Naive thymus-derived CD4-positive, alpha-beta T cell (primary cell): ENCODE results near the gene FAM210B. TPM values are rescaled to one million over a fixed set of nuclear protein-coding genes. Genes with fewer than 3 reads are reported as not detected.

Source experiments
- ATAC-seq: fragments of 150-1000 bp; cut with Tn5 transposase; 2 replicates; pipeline ENCODE4 v1.10.0; 2021; ENCODE audit warnings: mild to moderate bottlenecking, moderate library complexity
- CTCF ChIA-PET: fragments of 350-600 bp; sonication (Branson Sonifier 250); formaldehyde crosslinking; loops from one replicate; lab custom pipeline; 2021; ENCODE audit warnings: antibody characterized with exemption; lab: Charles Lee
- POLR2A ChIA-PET: fragments of 350-600 bp; sonication (Branson Sonifier 250); formaldehyde crosslinking; loops from one replicate; lab custom pipeline; 2021; ENCODE audit warnings: antibody characterized with exemption, inconsistent platforms; lab: Charles Lee
- DNase-seq, 9 donors: peaks; one replicate each; pipeline versions ENCODE4 v3.0.0 to v3.0.0-alpha.2; 2020 to 2022; ENCODE audit warnings: mixed read lengths in 1 of 9
- H3K27ac ChIP-seq: one replicate; pipeline ENCODE4 v1.7.0; 2013; ENCODE audit warnings: mild to moderate bottlenecking, low read depth, low read length, moderate library complexity
- H3K27me3 ChIP-seq, 2 donors: one replicate each; pipeline ENCODE4 v1.7.0; 2013; ENCODE audit warnings: low read length in 2 of 2, mild to moderate bottlenecking in 2 of 2, moderate library complexity in 2 of 2; ENCODE audit not compliant: control insufficient read depth in 2 of 2, insufficient read depth in 2 of 2
- H3K36me3 ChIP-seq, 3 experiments: 1 replicate in 2 of 3; 2 replicates in 1 of 3; pipeline ENCODE4 v1.7.0; 2013; ENCODE audit warnings: low read length in 3 of 3, mild to moderate bottlenecking in 3 of 3, moderate library complexity in 1 of 3; ENCODE audit not compliant: insufficient read depth in 3 of 3, control insufficient read depth in 2 of 3
- H3K4me1 ChIP-seq, 2 donors: one replicate each; pipeline ENCODE4 v1.7.0; 2013; ENCODE audit warnings: low read length in 2 of 2, mild to moderate bottlenecking in 2 of 2, moderate library complexity in 1 of 2; ENCODE audit not compliant: control insufficient read depth in 2 of 2, insufficient read depth in 2 of 2
- H3K4me3 ChIP-seq: 2 replicates; pipeline ENCODE4 v1.7.0; 2013; ENCODE audit warnings: mild to moderate bottlenecking, low read length
- H3K9me3 ChIP-seq, 3 experiments: 1 replicate in 2 of 3; 2 replicates in 1 of 3; pipeline ENCODE4 v1.7.0; 2013; ENCODE audit warnings: low read length in 3 of 3; ENCODE audit not compliant: control insufficient read depth in 2 of 3
- H3K27ac Mint-ChIP-seq, 9 donors: one replicate each; pipeline ENCODE4 v1.8.0; 2020 to 2022; ENCODE audit warnings: mixed read lengths in 9 of 9, mild to moderate bottlenecking in 8 of 9, moderate library complexity in 5 of 9, inconsistent platforms in 2 of 9
- H3K27me3 Mint-ChIP-seq, 5 donors: one replicate each; pipeline ENCODE4 v1.8.0; 2021 to 2022; ENCODE audit warnings: mixed read lengths in 5 of 5, mild to moderate bottlenecking in 1 of 5
- H3K36me3 Mint-ChIP-seq, 5 donors: one replicate each; pipeline ENCODE4 v1.8.0; 2020 to 2022; ENCODE audit warnings: mixed read lengths in 5 of 5, mild to moderate bottlenecking in 3 of 5, inconsistent platforms in 1 of 5
- H3K4me1 Mint-ChIP-seq, 7 donors: one replicate each; pipeline ENCODE4 v1.8.0; 2020 to 2022; ENCODE audit warnings: mixed read lengths in 7 of 7, mild to moderate bottlenecking in 3 of 7, inconsistent platforms in 1 of 7
- H3K4me3 Mint-ChIP-seq, 10 donors: one replicate each; pipeline ENCODE4 v1.8.0; 2020 to 2022; ENCODE audit warnings: mild to moderate bottlenecking in 10 of 10, mixed read lengths in 10 of 10, moderate library complexity in 6 of 10, inconsistent platforms in 2 of 10
- H3K9me3 Mint-ChIP-seq, 11 donors: one replicate each; pipeline ENCODE4 v1.8.0; 2020 to 2022; ENCODE audit warnings: mixed read lengths in 11 of 11, mild to moderate bottlenecking in 4 of 11, inconsistent platforms in 1 of 11, moderate library complexity in 1 of 11
- intact Hi-C, 2 donors: fragments of 100-400 bp; cut with micrococcal nuclease; formaldehyde crosslinking; loops; one replicate each; pipeline ENCODE4 v1.15.1; 2023
- polyA plus RNA-seq, 2 donors: library from polyadenylated mRNA; unstranded; fragments of 300-500 nt; fragmentation: Illumina TruSeq; gene quantifications; one replicate each; pipeline ENCODE4 v1.2.3, GENCODE V29; 2021
- total RNA-seq, 6 experiments: library from RNA in 5 of 6; stranded (reverse) in 5 of 6; gene quantifications; 1 replicate in 5 of 6; 2 replicates in 1 of 6; pipeline ENCODE4 v1.2.3 and lab custom pipeline; 2021 to 2026

The FAM210B gene
- total and polyA plus RNA-seq, 7 experiments from 2014 or later = 8.1 to 43.2 (median 30.6) TPM

DNA sequence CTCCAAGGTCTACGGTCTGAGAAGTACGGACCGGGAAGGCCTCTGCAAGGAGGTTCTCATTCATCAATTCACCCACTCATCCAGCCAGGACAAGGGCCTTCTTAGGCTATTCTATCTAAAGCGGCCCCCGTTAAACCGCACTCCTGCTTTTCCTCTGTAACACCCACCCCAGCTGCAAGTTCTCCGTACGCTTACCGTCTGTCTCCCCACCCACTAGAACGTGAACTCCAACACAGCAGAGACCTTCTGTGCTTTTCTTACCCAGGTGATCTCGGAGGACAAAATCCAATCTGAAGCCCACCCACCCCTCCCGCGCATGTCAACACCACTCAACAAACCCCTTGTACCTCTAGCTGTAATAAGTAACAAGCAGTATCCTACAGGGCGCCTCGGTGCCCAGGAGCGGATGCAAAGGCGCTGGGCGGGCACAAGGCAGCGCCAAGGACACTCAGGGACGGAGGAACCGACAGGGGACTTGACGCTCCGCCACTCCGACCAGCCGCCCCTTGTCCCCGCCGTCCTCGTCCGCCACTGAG lies 32.9 kb downstream of the FAM210B start:
- no peak overlapping the region for H3K4me3 Mint-ChIP-seq
- intact Hi-C loops = loop anchor here (1.0 kb wide), 5 partner anchors 9 to 77 kb away; partner anchors contain the start of genes CASS4 (in 2 of the 2), FAM210B (in 2 of the 2) and RTF2 (in 2 of the 2)
- CTCF ChIA-PET = no interaction called here
- no peaks in the 10 kb centered on the region for H3K27me3 Mint-ChIP-seq
- H3K4me1 Mint-ChIP-seq = peaks cover 8 to 51% (median 31%) of the 10 kb centered on the region in 7 donors
- Histone ChIP-seq H3K4me3 (peak overlapping the region; percentile 92), H3K27me3 (no peaks in the 10 kb centered on the region), H3K4me1 (peaks cover 17 to 19% of the 10 kb centered on the region in 2 donors), H3K36me3 (peaks cover 0 to 19% (median 2%) of the 10 kb centered on the region in 3 experiments), H3K27ac (peak overlapping the region; percentile 83), H3K9me3 (no peaks in the 10 kb centered on the region)
- ATAC-seq (peak; percentile 15), DNase-seq (no peak)
- peaks cover 4 to 32% (median 12%) of the 10 kb centered on the region in 5 donors for H3K36me3 Mint-ChIP-seq
- H3K9me3 Mint-ChIP-seq = no peaks in the 10 kb centered on the region
- POLR2A ChIA-PET = interaction anchor here (0.6 to 2.8 kb wide), 10 partner anchors 10 to 1001 kb away, joined by 3 to 27 read pairs (median 6); partner anchors contain the start of genes CASS4, FAM210B and RTF2
- H3K27ac Mint-ChIP-seq = no peak overlapping the region

DNA sequence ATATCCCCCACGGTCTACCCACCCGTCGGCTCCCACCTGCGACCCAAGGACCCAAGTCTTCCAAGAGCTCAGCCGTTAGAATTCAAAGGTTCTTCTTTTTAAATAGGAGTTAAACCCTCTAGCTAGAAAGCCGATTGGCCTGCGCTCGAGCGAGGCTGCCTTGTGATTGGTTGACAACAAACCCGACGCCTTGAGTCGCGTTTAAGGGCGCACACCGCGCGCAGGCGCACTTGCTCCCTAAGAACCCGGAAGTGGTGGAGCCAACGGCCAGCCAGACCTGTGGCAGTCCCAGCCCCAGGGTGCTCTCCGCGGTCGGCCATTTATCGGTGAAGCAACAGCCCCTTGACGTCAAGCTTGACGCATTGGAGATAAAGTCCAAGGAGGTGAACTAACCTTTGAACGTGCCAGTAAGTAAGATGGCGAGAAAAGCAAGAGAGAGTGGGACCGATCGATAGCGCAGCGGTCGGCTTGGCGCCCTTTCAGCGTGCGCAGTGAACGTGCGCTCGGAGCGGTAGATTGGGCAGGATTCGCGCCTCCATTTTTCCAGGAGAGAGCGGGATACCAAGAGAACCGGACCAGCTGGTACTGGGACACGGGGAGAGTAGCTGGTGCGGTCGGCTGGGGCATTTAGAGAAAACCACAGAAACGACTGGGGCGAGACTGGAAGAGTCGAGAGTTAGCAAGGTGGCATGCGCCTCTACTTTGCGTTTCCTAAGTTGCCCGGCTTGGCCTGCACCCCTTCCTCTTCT lies 33.5 kb downstream of the FAM210B start, which contains the start of the genes AURKA and CSTF1:
Gene AURKA (minus strand): TSS at position 84 of the 749 bp plus-strand sequence. CDS start 4,018 bp downstream, outside the sequence.
Gene CSTF1 (plus strand): TSS at position 514 of the 749 bp plus-strand sequence. CDS start 2,908 bp downstream, outside the sequence.
- peak; percentile 92 for ATAC-seq
- H3K4me1 ChIP-seq = peaks cover 17 to 19% of the 10 kb centered on the region in 2 donors
- Mint-ChIP-seq H3K4me3 (peak within 1 kb of the TSS in 3 of 10 donors; percentile 52 to 82 (median 69)), H3K27ac (peak within 1 kb of the TSS in 4 of 9 donors; percentile 2 to 91 (median 32)), H3K27me3 (no peaks in the 10 kb centered on the region), H3K4me1 (peaks cover 8 to 51% (median 31%) of the 10 kb centered on the region in 7 donors), H3K9me3 (no peaks in the 10 kb centered on the region), H3K36me3 (peaks cover 6 to 35% (median 16%) of the 10 kb centered on the region in 5 donors)
- peak within 1 kb of the TSS; percentile 92 for H3K4me3 ChIP-seq
- H3K9me3 ChIP-seq = no peaks in the 10 kb centered on the region
- H3K27ac ChIP-seq = peak within 1 kb of the TSS; percentile 83
- no peaks in the 10 kb centered on the region for H3K27me3 ChIP-seq
- intact Hi-C loops = loop anchor here (1.0 kb wide), 5 partner anchors 8 to 76 kb away; partner anchors contain the start of genes CASS4 (in 2 of the 2), FAM210B (in 2 of the 2) and RTF2 (in 2 of the 2)
- ChIA-PET CTCF (interaction anchor here (1.2 kb wide), 1 partner anchor 14 kb away, joined by 5 read pairs; no protein-coding TSS in a partner anchor), POLR2A (interaction anchor here (0.5 to 2.8 kb wide), 13 partner anchors 11 to 1000 kb away, joined by 3 to 27 read pairs (median 5); partner anchors contain the start of genes CASS4, FAM210B and RTF2)
- peak; percentile 98 to 99 (median 99) for DNase-seq
- peaks cover 6 to 26% (median 8%) of the 10 kb centered on the region in 3 experiments for H3K36me3 ChIP-seq

- no peaks in the 10 kb centered on the region for H3K27me3 ChIP-seq
- DNase-seq (peak in 7 of 9 donors; percentile 27 to 56 (median 44)), ATAC-seq (peak; percentile 3)
- Mint-ChIP-seq H3K27me3 (no peaks in the 10 kb centered on the region), H3K36me3 (peaks cover 6 to 40% (median 19%) of the 10 kb centered on the region in 5 donors), H3K4me3 (no peak overlapping the region), H3K27ac (peak overlapping the region in 1 of 9 donors; percentile 91), H3K9me3 (no peaks in the 10 kb centered on the region), H3K4me1 (peaks cover 8 to 51% (median 31%) of the 10 kb centered on the region in 7 donors)
- no peaks in the 10 kb centered on the region for H3K9me3 ChIP-seq
- H3K4me3 ChIP-seq = peak overlapping the region; percentile 92
- CTCF ChIA-PET = interaction anchor here (0.5 to 1.2 kb wide), 4 partner anchors 13 to 111 kb away, joined by 3 to 5 read pairs (median 3); no protein-coding TSS in a partner anchor
- H3K36me3 ChIP-seq = peaks cover 6 to 32% (median 15%) of the 10 kb centered on the region in 3 experiments
- intact Hi-C loops = loop anchor here (1.0 kb wide), 5 partner anchors 7 to 75 kb away; partner anchors contain the start of genes CASS4 (in 2 of the 2), FAM210B (in 2 of the 2) and RTF2 (in 2 of the 2)
- peaks cover 17 to 19% of the 10 kb centered on the region in 2 donors for H3K4me1 ChIP-seq
- POLR2A ChIA-PET = interaction anchor here (0.5 to 2.8 kb wide), 13 partner anchors 16 to 999 kb away, joined by 3 to 27 read pairs (median 5); partner anchors contain the start of genes CASS4, FAM210B and RTF2
- peak overlapping the region; percentile 83 for H3K27ac ChIP-seq
These were observed 34.2 kb downstream of the FAM210B start for GRCh38 chr20:56392881-56393482.

GRCh38 chr20:56393653-56394052 lies 34.9 kb downstream of the FAM210B start:
- H3K27me3 ChIP-seq = no peaks in the 10 kb centered on the region

DNA sequence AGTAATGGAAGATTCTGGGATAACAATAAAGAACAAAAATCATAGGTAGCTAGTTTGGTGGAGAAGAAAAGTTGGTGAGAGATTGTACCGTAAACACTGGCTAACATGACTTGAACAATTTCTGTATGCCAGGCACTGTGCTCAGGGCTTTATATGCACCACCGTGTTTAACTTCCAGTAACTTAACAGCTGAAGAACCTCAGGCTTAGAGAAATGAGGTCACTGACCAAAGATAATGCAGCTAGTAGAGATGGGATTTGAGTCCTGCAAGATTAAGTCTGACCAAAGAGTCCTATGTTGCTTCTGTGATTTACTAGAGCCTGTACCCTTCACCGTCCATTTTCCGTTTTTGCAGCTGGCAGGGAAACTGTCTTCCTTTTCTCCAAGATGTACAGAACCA lies 36.4 kb downstream of the FAM210B start:
- Mint-ChIP-seq H3K9me3 (no peaks in the 10 kb centered on the region), H3K36me3 (peaks cover 11 to 36% (median 24%) of the 10 kb centered on the region in 5 donors), H3K4me3 (no peak overlapping the region), H3K4me1 (peaks cover 8 to 45% (median 35%) of the 10 kb centered on the region in 7 donors), H3K27ac (peak overlapping the region in 6 of 9 donors; percentile 7 to 81 (median 48)), H3K27me3 (no peaks in the 10 kb centered on the region)
- Histone ChIP-seq H3K27ac (no peak overlapping the region), H3K36me3 (peaks cover 14 to 53% (median 25%) of the 10 kb centered on the region in 3 experiments), H3K27me3 (no peaks in the 10 kb centered on the region), H3K9me3 (no peaks in the 10 kb centered on the region), H3K4me3 (no peak overlapping the region), H3K4me1 (peaks cover 18 to 24% of the 10 kb centered on the region in 2 donors)
- no peak for ATAC-seq
- intact Hi-C loops = no loop called here
- POLR2A ChIA-PET = interaction anchor here (0.8 kb wide), 1 partner anchor 17 kb away, joined by 4 read pairs; the partner anchor contains the start of gene CASS4
- CTCF ChIA-PET = interaction anchor here (0.9 to 1.2 kb wide), 3 partner anchors 11 to 89 kb away, joined by 3 to 5 read pairs (median 4); partner anchors contain the start of gene CASS4
- no peak for DNase-seq

More at GRCh38 chr20:56393653-56394052, 34.9 kb downstream of the FAM210B start:
- peaks cover 8 to 48% (median 31%) of the 10 kb centered on the region in 7 donors for H3K4me1 Mint-ChIP-seq
- H3K4me3 Mint-ChIP-seq = no peak overlapping the region
- H3K27ac Mint-ChIP-seq = peak overlapping the region in 1 of 9 donors; percentile 91
- no peaks in the 10 kb centered on the region for H3K27me3 Mint-ChIP-seq
- H3K36me3 Mint-ChIP-seq = peaks cover 6 to 40% (median 19%) of the 10 kb centered on the region in 5 donors
- no peaks in the 10 kb centered on the region for H3K9me3 Mint-ChIP-seq
- Histone ChIP-seq H3K36me3 (peaks cover 6 to 39% (median 16%) of the 10 kb centered on the region in 3 experiments), H3K4me3 (peak overlapping the region; percentile 92), H3K9me3 (no peaks in the 10 kb centered on the region), H3K4me1 (peaks cover 17 to 19% of the 10 kb centered on the region in 2 donors), H3K27ac (peak overlapping the region; percentile 83)
- intact Hi-C loops = no loop called here
- DNase-seq (no peak), ATAC-seq (no peak)
- ChIA-PET POLR2A (interaction anchor here (0.8 to 2.8 kb wide), 10 partner anchors 16 to 91 kb away, joined by 3 to 27 read pairs (median 6); partner anchors contain the start of genes CASS4, FAM210B and RTF2), CTCF (interaction anchor here (0.5 to 1.2 kb wide), 4 partner anchors 13 to 110 kb away, joined by 3 to 5 read pairs (median 3); no protein-coding TSS in a partner anchor)
